Natural killer cell (primary cell): Measurements from ENCODE around the gene HS6ST2. TPM values are rescaled to one million over a fixed set of nuclear protein-coding genes. Genes with fewer than 3 reads are reported as not detected.

ENCODE experiments used
- ATAC-seq, 3 donors: fragments of 150-1000 bp in 2 of 3; fragments of 200-7000 bp in 1 of 3; cut with Tn5 transposase; 1 replicate in 1 of 3; 2 replicates in 2 of 3; pipeline ENCODE4 v1.10.0; 2021; ENCODE audit warnings: mild to moderate bottlenecking in 2 of 3, moderate library complexity in 2 of 3
- DNase-seq, 2 donors: peaks; one replicate each; pipeline versions ENCODE4 v3.0.0 to v3.0.0-alpha.2; 2013 to 2021; ENCODE audit warnings: mixed read lengths in 1 of 2
- H3K27ac ChIP-seq: one replicate; pipeline ENCODE4 v1.5.1; 2013; ENCODE audit warnings: mild to moderate bottlenecking, low read length
- H3K27me3 ChIP-seq: one replicate; pipeline ENCODE4 v1.6.1; 2013; ENCODE audit warnings: low read length; ENCODE audit not compliant: control insufficient read depth, insufficient read depth
- H3K36me3 ChIP-seq: one replicate; pipeline ENCODE4 v1.6.1; 2013; ENCODE audit warnings: low read length; ENCODE audit not compliant: control insufficient read depth, insufficient read depth
- H3K4me1 ChIP-seq: one replicate; pipeline ENCODE4 v1.6.1; 2013; ENCODE audit warnings: low read length; ENCODE audit not compliant: control insufficient read depth, insufficient read depth
- H3K4me3 ChIP-seq: one replicate; pipeline ENCODE4 v1.5.1; 2013; ENCODE audit warnings: low read length
- H3K9me3 ChIP-seq: one replicate; pipeline ENCODE4 v1.6.1; 2013; ENCODE audit warnings: low read length; ENCODE audit not compliant: control insufficient read depth, insufficient read depth
- H3K27ac Mint-ChIP-seq, 2 donors: one replicate each; pipeline ENCODE4 v1.8.0; 2022; ENCODE audit warnings: mild to moderate bottlenecking in 2 of 2, mixed read lengths in 2 of 2, moderate library complexity in 1 of 2
- H3K27me3 Mint-ChIP-seq, 2 donors: one replicate each; pipeline ENCODE4 v1.8.0; 2022; ENCODE audit warnings: low read depth in 2 of 2, mixed read lengths in 2 of 2
- H3K36me3 Mint-ChIP-seq: one replicate; pipeline ENCODE4 v1.8.0; 2022; ENCODE audit warnings: mixed read lengths
- H3K4me1 Mint-ChIP-seq, 2 donors: one replicate each; pipeline ENCODE4 v1.8.0; 2022; ENCODE audit warnings: mixed read lengths in 2 of 2
- H3K4me3 Mint-ChIP-seq: one replicate; pipeline ENCODE4 v1.8.0; 2022; ENCODE audit warnings: mild to moderate bottlenecking, moderate library complexity, mixed read lengths
- H3K9me3 Mint-ChIP-seq, 2 donors: one replicate each; pipeline ENCODE4 v1.8.0; 2022; ENCODE audit warnings: mixed read lengths in 2 of 2
- WGBS: methylation state at CpG from one replicate; pipeline ENCODE4 v1.1.7; 2013; ENCODE audit warnings: missing lambda C conversion rate; ENCODE audit not compliant: insufficient coverage; 5-methylcytosine and 5-hydroxymethylcytosine counted together
- intact Hi-C: fragments of 100-400 bp; cut with micrococcal nuclease; formaldehyde crosslinking; loops from one replicate; pipeline ENCODE4 v1.14.2; 2022
- total RNA-seq, 4 donors: library from RNA; stranded (reverse); fragments of 120-200 nt in 1 of 4; gene quantifications; one replicate each; pipeline versions ENCODE4 v1.2.3 to v1.2.4, GENCODE V29; 2013 to 2022
- TF ChIP-seq, protein P1 (sequence below): fragments of 200-600 bp; IDR thresholded peaks from one replicate; pipeline ENCODE4 v1.8.0; 2022; ENCODE audit warnings: antibody characterized with exemption

Gene HS6ST2
- total RNA-seq, 3 donors from 2014 or later (not counting 1 experiment from before 2014, with no cell fraction given) = not detected

DNA sequence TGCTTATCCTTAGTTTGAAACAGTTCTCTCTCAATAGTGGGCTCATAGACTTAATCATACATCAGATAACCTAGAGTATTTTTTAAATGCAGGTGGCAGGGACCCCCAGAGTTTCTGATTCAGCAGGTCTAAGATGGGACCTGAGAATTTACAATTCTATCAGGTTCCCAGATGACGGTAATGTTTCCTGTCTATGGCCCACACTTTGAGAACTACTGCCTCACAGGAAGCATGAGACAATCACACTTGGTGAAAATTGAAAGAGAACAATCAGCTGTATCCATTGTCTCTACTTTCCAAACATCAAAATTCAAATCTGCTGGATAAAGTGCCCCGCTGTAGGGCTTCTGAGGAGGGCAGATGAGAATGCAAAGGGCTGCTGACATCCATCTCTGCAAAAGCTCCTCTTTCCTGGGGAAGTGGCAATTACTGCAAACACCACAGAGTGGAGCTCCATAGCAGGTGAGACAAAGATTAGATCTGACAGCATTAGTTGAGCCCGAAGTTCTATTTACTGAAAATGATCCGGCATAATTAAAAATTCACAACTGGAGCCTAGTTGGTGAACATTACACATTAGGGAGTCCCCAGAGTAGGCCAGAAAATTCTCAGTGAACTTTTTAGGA is 281.8 kb downstream of the HS6ST2 start:
- Mint-ChIP-seq H3K4me3 (peak overlapping the region; percentile 74), H3K4me1 (peaks cover 18 to 24% of the 10 kb centered on the region in 2 donors), H3K27ac (peak overlapping the region; percentile 82 to 90), H3K36me3 (no peaks in the 10 kb centered on the region), H3K9me3 (peaks cover 0 to 4% of the 10 kb centered on the region in 2 donors), H3K27me3 (peaks cover 0 to 34% of the 10 kb centered on the region in 2 donors)
- TF ChIP-seq, protein P1, sequence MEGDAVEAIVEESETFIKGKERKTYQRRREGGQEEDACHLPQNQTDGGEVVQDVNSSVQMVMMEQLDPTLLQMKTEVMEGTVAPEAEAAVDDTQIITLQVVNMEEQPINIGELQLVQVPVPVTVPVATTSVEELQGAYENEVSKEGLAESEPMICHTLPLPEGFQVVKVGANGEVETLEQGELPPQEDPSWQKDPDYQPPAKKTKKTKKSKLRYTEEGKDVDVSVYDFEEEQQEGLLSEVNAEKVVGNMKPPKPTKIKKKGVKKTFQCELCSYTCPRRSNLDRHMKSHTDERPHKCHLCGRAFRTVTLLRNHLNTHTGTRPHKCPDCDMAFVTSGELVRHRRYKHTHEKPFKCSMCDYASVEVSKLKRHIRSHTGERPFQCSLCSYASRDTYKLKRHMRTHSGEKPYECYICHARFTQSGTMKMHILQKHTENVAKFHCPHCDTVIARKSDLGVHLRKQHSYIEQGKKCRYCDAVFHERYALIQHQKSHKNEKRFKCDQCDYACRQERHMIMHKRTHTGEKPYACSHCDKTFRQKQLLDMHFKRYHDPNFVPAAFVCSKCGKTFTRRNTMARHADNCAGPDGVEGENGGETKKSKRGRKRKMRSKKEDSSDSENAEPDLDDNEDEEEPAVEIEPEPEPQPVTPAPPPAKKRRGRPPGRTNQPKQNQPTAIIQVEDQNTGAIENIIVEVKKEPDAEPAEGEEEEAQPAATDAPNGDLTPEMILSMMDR = no peak
- ATAC-seq (peak; percentile 46 to 62 (median 51)), DNase-seq (peak in 1 of 2 donors; percentile 19)
- intact Hi-C loops = loop anchor here (10.0 kb wide), 1 partner anchor 192 kb away; the partner anchor contains the start of gene MBNL3
- no peaks in the 10 kb centered on the region for H3K27me3 ChIP-seq
- 17% methylated on average over 3 of the region's 4 CpGs for WGBS
- no peaks in the 10 kb centered on the region for H3K36me3 ChIP-seq
- no peak overlapping the region for H3K4me3 ChIP-seq
- peaks cover 18% of the 10 kb centered on the region for H3K4me1 ChIP-seq
- H3K9me3 ChIP-seq = peaks cover 6% of the 10 kb centered on the region
- peak overlapping the region; percentile 69 for H3K27ac ChIP-seq

DNA sequence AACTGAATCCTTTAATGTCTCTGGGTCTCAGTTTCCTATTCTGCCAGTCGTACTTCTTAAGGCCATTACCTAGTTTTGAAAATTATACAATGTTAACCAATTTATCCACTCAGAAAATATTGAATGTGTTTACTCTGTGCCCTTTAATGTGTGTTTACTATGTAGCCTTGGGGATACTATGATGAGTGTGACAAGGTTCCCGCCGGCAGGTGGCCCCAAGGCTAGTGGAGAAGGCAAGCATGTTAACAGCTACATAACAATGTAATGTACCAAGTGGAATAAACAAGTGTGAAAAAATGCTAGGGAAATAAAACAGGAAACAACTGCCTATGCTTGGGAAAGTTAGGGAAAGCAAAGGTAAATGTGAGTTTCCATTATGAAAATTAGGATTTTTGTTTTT is 282.3 kb downstream of the HS6ST2 start:
- intact Hi-C loops = loop anchor here (10.0 kb wide), 1 partner anchor 191 kb away; the partner anchor contains the start of gene MBNL3
- Histone ChIP-seq H3K27ac (peak overlapping the region; percentile 69), H3K4me1 (peaks cover 18% of the 10 kb centered on the region), H3K27me3 (no peaks in the 10 kb centered on the region), H3K9me3 (peaks cover 6% of the 10 kb centered on the region), H3K36me3 (no peaks in the 10 kb centered on the region), H3K4me3 (no peak overlapping the region)
- Mint-ChIP-seq H3K9me3 (peaks cover 0 to 4% of the 10 kb centered on the region in 2 donors), H3K36me3 (no peaks in the 10 kb centered on the region), H3K4me3 (no peak overlapping the region), H3K27me3 (peaks cover 0 to 37% of the 10 kb centered on the region in 2 donors), H3K4me1 (peaks cover 18 to 24% of the 10 kb centered on the region in 2 donors), H3K27ac (peak overlapping the region; percentile 82 to 90)
- TF ChIP-seq, protein P1 = no peak
- DNase-seq (no peak), ATAC-seq (no peak)
- WGBS = no CpG with 5 or more reads among the region's 3 CpGs

DNA sequence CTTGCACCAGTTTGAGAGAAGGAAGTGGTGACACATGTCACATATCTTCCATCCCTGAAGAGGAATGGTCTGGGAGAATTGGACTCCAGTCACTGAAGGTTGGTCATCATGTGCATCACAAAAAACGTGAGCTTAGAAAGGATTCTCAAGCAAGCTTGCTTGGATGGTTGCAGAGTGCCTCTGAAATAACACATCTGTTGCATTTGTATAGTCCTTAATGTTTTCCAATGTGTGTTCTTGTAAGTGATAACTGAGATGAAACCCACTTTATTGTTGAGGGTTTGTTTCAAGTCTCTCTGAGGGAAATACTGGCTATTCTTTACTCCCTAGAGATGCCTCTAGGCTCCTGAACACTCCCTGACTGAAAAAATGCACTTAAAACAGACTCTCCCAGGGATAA is 285.1 kb downstream of the HS6ST2 start:
- Mint-ChIP-seq H3K27me3 (peaks cover 5 to 54% of the 10 kb centered on the region in 2 donors), H3K4me3 (no peak overlapping the region), H3K9me3 (no peaks in the 10 kb centered on the region), H3K4me1 (peaks cover 18 to 24% of the 10 kb centered on the region in 2 donors), H3K36me3 (no peaks in the 10 kb centered on the region), H3K27ac (no peak overlapping the region)
- intact Hi-C loops = loop anchor here (10.0 kb wide), 1 partner anchor 189 kb away; the partner anchor contains the start of gene MBNL3
- Histone ChIP-seq H3K27me3 (no peaks in the 10 kb centered on the region), H3K36me3 (no peaks in the 10 kb centered on the region), H3K4me1 (peaks cover 18% of the 10 kb centered on the region), H3K9me3 (no peaks in the 10 kb centered on the region), H3K4me3 (no peak overlapping the region), H3K27ac (no peak overlapping the region)
- DNase-seq (no peak), ATAC-seq (no peak)
- 100% methylated on average over 1 of the region's 1 CpG for WGBS
- TF ChIP-seq, protein P1 = no peak
